GM18873 (cell line): ENCODE results near the gene DUSP1.
A peak's percentile ranks its signal among the peaks of the same experiment; 100 is the strongest.

Experiments used
- ATAC-seq: cut with Tn5 transposase; IDR thresholded peaks from one replicate; pipeline ENCODE4 v1.9.1; 2021; ENCODE audit warnings: mild to moderate bottlenecking, moderate library complexity, moderate number of reproducible peaks; ENCODE audit not compliant: unreplicated experiment, low FRiP score

The DUSP1 gene

GRCh38 chr5:172782169-172783039 is 11.4 kb upstream of the DUSP1 start:
- no peak for ATAC-seq

GRCh38 chr5:172779691-172780341 is 8.8 kb upstream of the DUSP1 start:
- no peak for ATAC-seq

GRCh38 chr5:172777881-172778814 is 7.2 kb upstream of the DUSP1 start:
- no peak for ATAC-seq

GRCh38 chr5:172776235-172776594 is 5.2 kb upstream of the DUSP1 start:
- ATAC-seq: no peak

GRCh38 chr5:172775326-172776234 is 4.6 kb upstream of the DUSP1 start:
- no peak for ATAC-seq

GRCh38 chr5:172774561-172775315 is 3.7 kb upstream of the DUSP1 start:
- ATAC-seq: no peak

- ATAC-seq: no peak
Measured at GRCh38 chr5:172773481-172774469, 2.8 kb upstream of the DUSP1 start.

- no peak for ATAC-seq
Measured at GRCh38 chr5:172772112-172772906, 1.3 kb upstream of the DUSP1 start.

GRCh38 chr5:172771439-172772111 is 580 bp upstream of the DUSP1 start:
- no peak for ATAC-seq

- peak; percentile 13 for ATAC-seq
Measured at GRCh38 chr5:172770374-172770674, 671 bp downstream of the DUSP1 start.

- ATAC-seq: no peak
Measured at GRCh38 chr5:172769616-172770373, 1.2 kb downstream of the DUSP1 start.

GRCh38 chr5:172769342-172769615 is 1.7 kb downstream of the DUSP1 start:
- no peak for ATAC-seq

- no peak for ATAC-seq
Measured at GRCh38 chr5:172768573-172769341, 2.2 kb downstream of the DUSP1 start.

GRCh38 chr5:172768098-172768572 is 2.9 kb downstream of the DUSP1 start:
- ATAC-seq: no peak

- ATAC-seq: no peak
Measured at GRCh38 chr5:172766287-172767108, 4.5 kb downstream of the DUSP1 start.
